ENCODE data around the gene DGKA.
"Not testable (repeated sequence)": the region's sequence is repeated elsewhere in the genome, so short reads cannot be mapped to it uniquely, and the experiment has no call there.

The DGKA gene

DNA sequence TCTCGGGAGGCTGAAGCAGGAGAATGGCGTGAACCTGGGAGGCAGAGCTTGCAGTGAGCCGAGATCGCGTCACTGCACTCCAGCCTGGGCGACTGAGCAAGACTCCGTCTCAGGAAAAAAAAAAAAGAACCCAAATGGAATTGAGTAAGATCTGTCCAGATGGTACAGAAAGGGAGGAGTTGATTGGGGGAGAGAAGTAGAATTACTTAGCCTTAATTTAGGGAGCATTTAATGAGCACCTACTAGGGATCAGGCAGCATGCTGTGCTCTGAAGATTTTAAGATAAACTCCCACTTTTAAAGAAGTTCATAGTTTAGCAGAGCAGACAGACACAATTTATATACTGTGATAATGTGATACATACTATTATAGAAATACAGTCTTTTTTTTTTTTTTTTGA is 47.4 kb downstream of the DGKA start:
- H4K20me1 ChIP-seq (ENCODE audit: insufficient read depth) = no peaks in the 10 kb centered on the region
- H3K36me3 ChIP-seq (ENCODE audit: insufficient read depth) = no peaks in the 10 kb centered on the region
- TF ChIP-seq, protein P1, sequence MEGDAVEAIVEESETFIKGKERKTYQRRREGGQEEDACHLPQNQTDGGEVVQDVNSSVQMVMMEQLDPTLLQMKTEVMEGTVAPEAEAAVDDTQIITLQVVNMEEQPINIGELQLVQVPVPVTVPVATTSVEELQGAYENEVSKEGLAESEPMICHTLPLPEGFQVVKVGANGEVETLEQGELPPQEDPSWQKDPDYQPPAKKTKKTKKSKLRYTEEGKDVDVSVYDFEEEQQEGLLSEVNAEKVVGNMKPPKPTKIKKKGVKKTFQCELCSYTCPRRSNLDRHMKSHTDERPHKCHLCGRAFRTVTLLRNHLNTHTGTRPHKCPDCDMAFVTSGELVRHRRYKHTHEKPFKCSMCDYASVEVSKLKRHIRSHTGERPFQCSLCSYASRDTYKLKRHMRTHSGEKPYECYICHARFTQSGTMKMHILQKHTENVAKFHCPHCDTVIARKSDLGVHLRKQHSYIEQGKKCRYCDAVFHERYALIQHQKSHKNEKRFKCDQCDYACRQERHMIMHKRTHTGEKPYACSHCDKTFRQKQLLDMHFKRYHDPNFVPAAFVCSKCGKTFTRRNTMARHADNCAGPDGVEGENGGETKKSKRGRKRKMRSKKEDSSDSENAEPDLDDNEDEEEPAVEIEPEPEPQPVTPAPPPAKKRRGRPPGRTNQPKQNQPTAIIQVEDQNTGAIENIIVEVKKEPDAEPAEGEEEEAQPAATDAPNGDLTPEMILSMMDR (conservative IDR thresholded peaks at IDR 0.05; ENCODE audit: low read depth, low read length) = no peak
- no peak overlapping the region for H3K27ac ChIP-seq
- peaks cover 9% of the 10 kb centered on the region for H3K4me1 ChIP-seq (ENCODE audit: low read depth, poor library complexity, severe bottlenecking)
- H3K9ac ChIP-seq = no peak overlapping the region
- no peak overlapping the region for H3K4me2 ChIP-seq
- H3K4me3 ChIP-seq (IDR thresholded peaks at IDR 0.05; ENCODE audit: insufficient read depth, low read depth, low read length) = no peak overlapping the region
- no peaks in the 10 kb centered on the region for H3K27me3 ChIP-seq (ENCODE audit: insufficient read depth, low read depth)
- peaks cover 39% of the 10 kb centered on the region for H3K79me2 ChIP-seq (ENCODE audit: insufficient read depth, low read depth)
- no peak overlapping the region for H2AFZ ChIP-seq (ENCODE audit: low read depth)

DNA sequence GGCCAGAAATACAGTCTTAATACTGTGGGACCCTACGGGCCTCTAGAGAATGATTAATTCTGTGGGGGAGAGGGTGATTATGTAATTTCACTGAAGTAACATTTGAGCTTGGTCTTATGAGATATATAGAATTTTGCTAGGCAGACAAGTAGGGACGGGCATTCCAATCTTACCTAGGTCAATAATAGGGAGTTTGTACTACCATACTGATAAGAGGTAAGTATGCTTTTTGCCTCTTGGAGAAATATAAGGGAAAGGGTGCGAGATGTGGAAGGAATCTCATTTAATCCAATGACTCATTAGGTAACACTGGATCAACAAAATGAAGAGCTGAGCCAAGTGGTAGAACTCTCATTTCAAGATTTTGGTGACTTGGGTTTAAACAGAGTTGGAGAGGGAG is 48.1 kb downstream of the DGKA start:
- H3K4me2 ChIP-seq = no peak overlapping the region
- peaks cover 9% of the 10 kb centered on the region for H3K4me1 ChIP-seq (ENCODE audit: low read depth, poor library complexity, severe bottlenecking)
- H4K20me1 ChIP-seq (ENCODE audit: insufficient read depth) = no peaks in the 10 kb centered on the region
- TF ChIP-seq, protein P1 (conservative IDR thresholded peaks at IDR 0.05; ENCODE audit: low read depth, low read length) = no peak
- no peak overlapping the region for H3K9ac ChIP-seq
- no peak overlapping the region for H3K4me3 ChIP-seq (IDR thresholded peaks at IDR 0.05; ENCODE audit: insufficient read depth, low read depth, low read length)
- no peak overlapping the region for H3K27ac ChIP-seq
- no peaks in the 10 kb centered on the region for H3K36me3 ChIP-seq (ENCODE audit: insufficient read depth)
- H2AFZ ChIP-seq (ENCODE audit: low read depth) = no peak overlapping the region
- peaks cover 39% of the 10 kb centered on the region for H3K79me2 ChIP-seq (ENCODE audit: insufficient read depth, low read depth)
- H3K27me3 ChIP-seq (ENCODE audit: insufficient read depth, low read depth) = no peaks in the 10 kb centered on the region

DNA sequence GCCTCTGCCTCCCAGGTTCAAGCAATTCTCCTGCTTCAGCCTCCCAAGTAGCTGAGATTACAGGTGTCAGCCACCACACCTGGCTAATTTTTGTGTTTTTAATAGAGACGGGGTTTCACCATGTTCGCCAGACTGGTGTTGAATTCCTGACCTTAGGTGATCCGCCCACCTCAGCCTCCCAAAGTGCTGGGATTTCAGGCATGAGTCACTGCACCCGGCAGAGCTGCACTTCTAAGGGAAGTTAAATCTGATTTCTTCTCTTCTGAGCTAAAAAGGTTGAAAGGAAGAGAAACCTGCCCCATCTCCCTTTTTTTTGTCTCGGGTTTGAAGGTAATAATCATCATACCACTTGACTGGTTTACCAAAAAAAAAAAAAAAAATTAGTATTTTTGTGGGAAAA is 50.9 kb downstream of the DGKA start:
- H3K27ac ChIP-seq; H4K20me1 ChIP-seq (ENCODE audit: insufficient read depth); H2AFZ ChIP-seq (ENCODE audit: low read depth); H3K4me2 ChIP-seq; H3K4me1 ChIP-seq (ENCODE audit: low read depth, poor library complexity, severe bottlenecking); H3K4me3 ChIP-seq (IDR thresholded peaks at IDR 0.05; ENCODE audit: insufficient read depth, low read depth, low read length); H3K36me3 ChIP-seq (ENCODE audit: insufficient read depth); H3K9ac ChIP-seq; H3K27me3 ChIP-seq (ENCODE audit: insufficient read depth, low read depth): not testable (repeated sequence)
- H3K79me2 ChIP-seq (ENCODE audit: insufficient read depth, low read depth) = peaks cover 11% of the 10 kb centered on the region; the same call in 1 of the 2 replicates

DNA sequence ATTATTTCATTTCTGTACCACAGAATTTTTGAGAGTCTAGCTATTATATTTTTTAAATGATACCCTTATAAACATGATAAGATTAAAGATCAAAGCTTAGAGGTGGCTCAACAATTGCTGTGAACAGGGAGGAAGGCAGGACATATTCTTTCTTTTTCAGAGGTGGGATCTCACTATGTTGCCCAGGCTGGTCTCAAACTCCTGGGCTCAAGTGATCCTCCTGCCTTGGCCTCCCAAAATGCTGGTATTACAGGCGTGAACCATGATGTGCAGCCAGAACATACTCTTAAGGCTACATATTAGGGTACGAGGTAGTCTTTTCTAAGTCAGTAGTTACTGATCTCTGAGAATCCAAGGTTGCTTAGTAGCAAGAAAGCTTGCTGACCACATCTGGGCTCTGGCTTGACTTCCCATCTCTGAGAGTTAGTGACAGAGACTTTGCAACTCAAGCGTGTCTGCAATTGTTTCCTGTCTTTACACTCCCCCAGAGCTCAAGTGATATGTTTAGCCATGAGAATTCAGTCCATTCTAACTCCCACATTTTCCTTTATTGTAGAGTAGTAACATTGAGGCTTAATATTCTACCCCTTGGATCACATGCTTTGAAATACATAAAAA is 51.5 kb downstream of the DGKA start:
- Histone ChIP-seq H3K36me3 (ENCODE audit: insufficient read depth) (no peaks in the 10 kb centered on the region), H3K27me3 (ENCODE audit: insufficient read depth, low read depth) (no peaks in the 10 kb centered on the region), H3K79me2 (ENCODE audit: insufficient read depth, low read depth) (peaks cover 5% of the 10 kb centered on the region; the same call in 1 of the 2 replicates), H3K4me1 (ENCODE audit: low read depth, poor library complexity, severe bottlenecking) (peaks cover 8% of the 10 kb centered on the region), H3K27ac (no peak overlapping the region), H3K9ac (no peak overlapping the region), H4K20me1 (ENCODE audit: insufficient read depth) (no peaks in the 10 kb centered on the region), H3K4me2 (no peak overlapping the region), H3K4me3 (IDR thresholded peaks at IDR 0.05; ENCODE audit: insufficient read depth, low read depth, low read length) (no peak overlapping the region), H2AFZ (ENCODE audit: low read depth) (no peak overlapping the region)
- TF ChIP-seq, protein P1 (conservative IDR thresholded peaks at IDR 0.05; ENCODE audit: low read depth, low read length) = no peak

DNA sequence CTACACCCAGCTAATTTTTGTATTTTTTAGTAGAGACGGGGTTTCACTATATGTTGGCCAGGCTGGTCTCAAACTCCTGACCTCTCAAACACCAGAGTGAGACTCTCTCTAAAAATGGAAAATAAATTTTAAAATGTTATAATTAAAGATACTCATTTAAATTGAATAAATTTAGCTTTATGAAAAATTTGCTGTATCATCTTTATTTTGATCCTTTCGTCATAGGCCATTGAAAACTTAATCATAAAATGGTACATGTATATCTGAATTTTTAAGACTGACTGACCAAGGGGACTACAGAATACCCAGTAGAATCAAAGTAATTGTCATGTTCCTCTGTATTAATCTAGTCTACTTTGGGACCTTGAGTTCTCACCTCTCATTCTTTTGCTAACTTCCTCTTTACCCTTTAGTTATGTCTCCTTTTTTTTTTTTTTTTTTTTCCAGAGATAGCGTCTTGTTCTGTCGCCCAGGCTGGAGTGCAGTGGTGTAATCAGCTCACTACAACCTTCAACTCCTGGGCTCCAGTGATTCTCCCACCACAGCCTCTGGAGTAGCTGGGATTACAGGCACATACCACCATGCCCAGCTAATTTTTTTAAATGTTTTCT is 52.4 kb downstream of the DGKA start:
- no peaks in the 10 kb centered on the region for H3K36me3 ChIP-seq (ENCODE audit: insufficient read depth)
- H2AFZ ChIP-seq (ENCODE audit: low read depth) = no peak overlapping the region
- H4K20me1 ChIP-seq (ENCODE audit: insufficient read depth) = no peaks in the 10 kb centered on the region
- TF ChIP-seq, protein P1 (conservative IDR thresholded peaks at IDR 0.05; ENCODE audit: low read depth, low read length) = no peak
- H3K79me2 ChIP-seq (ENCODE audit: insufficient read depth, low read depth) = 0 out of 2 replicates have a peak, but pooled peaks cover 3% of the 10 kb centered on the region
- H3K27me3 ChIP-seq (ENCODE audit: insufficient read depth, low read depth) = no peaks in the 10 kb centered on the region
- peaks cover 8% of the 10 kb centered on the region for H3K4me1 ChIP-seq (ENCODE audit: low read depth, poor library complexity, severe bottlenecking)
- H3K4me3 ChIP-seq (IDR thresholded peaks at IDR 0.05; ENCODE audit: insufficient read depth, low read depth, low read length) = no peak overlapping the region
- H3K27ac ChIP-seq = no peak overlapping the region
- H3K4me2 ChIP-seq = no peak overlapping the region
- H3K9ac ChIP-seq = no peak overlapping the region
